Keratinocyte (primary cell): ENCODE data around the gene IGFBP5. TPM values are rescaled to one million over a fixed set of nuclear protein-coding genes. Genes with fewer than 3 reads are reported as not detected.

Source experiments
- DNase-seq: peaks from one replicate; pipeline ENCODE4 v3.0.0-alpha.2; 2011; ENCODE audit warnings: low read depth, missing footprints, low spot score
- FAIRE-seq: peaks from 2 replicates; lab custom pipeline; 2011; peaks lifted over from hg19 to GRCh38; lab: Jason Lieb, UNC
- H2AFZ ChIP-seq: 2 replicates; pipeline ENCODE4 v1.6.0; 2012; ENCODE audit warnings: low read length, control low read depth, inconsistent platforms; ENCODE audit not compliant: control insufficient read depth
- H3K27ac ChIP-seq: 2 replicates; pipeline ENCODE4 v1.5.1; 2011; ENCODE audit warnings: low read length; ENCODE audit not compliant: control insufficient read depth, insufficient read depth
- H3K27me3 ChIP-seq: 3 replicates; pipeline ENCODE4 v1.6.0; 2011; ENCODE audit warnings: low read length; ENCODE audit not compliant: control insufficient read depth, insufficient read depth; ENCODE audit errors: extremely low read depth
- H3K36me3 ChIP-seq, 2 experiments: 2 replicates in 1 of 2; 3 replicates in 1 of 2; pipeline ENCODE4 v1.5.1; 2011; ENCODE audit warnings: low read length in 2 of 2, mild to moderate bottlenecking in 1 of 2; ENCODE audit not compliant: control insufficient read depth in 2 of 2, insufficient read depth in 2 of 2; ENCODE audit errors: extremely low read depth in 1 of 2
- H3K4me1 ChIP-seq: 3 replicates; pipeline ENCODE4 v1.5.1; 2011; ENCODE audit warnings: low read length; ENCODE audit not compliant: control insufficient read depth, insufficient read depth; ENCODE audit errors: extremely low read depth
- H3K4me2 ChIP-seq: 3 replicates; pipeline ENCODE4 v1.6.0; 2011; ENCODE audit warnings: low read depth, low read length; ENCODE audit not compliant: control insufficient read depth, insufficient read depth; ENCODE audit errors: extremely low read depth
- H3K4me3 ChIP-seq, 3 experiments: fragments of 200-600 bp in 1 of 3; sonication (generic) in 1 of 3; 2 replicates in 2 of 3; 3 replicates in 1 of 3; pipeline ENCODE4 v1.5.1; 2011 to 2016; ENCODE audit warnings: low read length in 3 of 3, mild to moderate bottlenecking in 3 of 3, control low read depth in 2 of 3, inconsistent platforms in 1 of 3, low read depth in 1 of 3, mixed read lengths in 1 of 3, mixed run types in 1 of 3, moderate library complexity in 1 of 3; ENCODE audit not compliant: control insufficient read depth in 2 of 3, insufficient read depth in 2 of 3; ENCODE audit errors: extremely low read depth in 1 of 3
- H3K79me2 ChIP-seq: 2 replicates; pipeline ENCODE4 v1.6.0; 2012; ENCODE audit warnings: low read length; ENCODE audit not compliant: control insufficient read depth, insufficient read depth
- H3K9ac ChIP-seq: 3 replicates; pipeline ENCODE4 v1.6.0; 2011; ENCODE audit warnings: low read length; ENCODE audit not compliant: control insufficient read depth, insufficient read depth; ENCODE audit errors: extremely low read depth
- H3K9me1 ChIP-seq: 3 replicates; pipeline ENCODE4 v1.6.0; 2011; ENCODE audit warnings: low read length; ENCODE audit not compliant: control insufficient read depth, insufficient read depth; ENCODE audit errors: extremely low read depth
- H3K9me3 ChIP-seq: 2 replicates; pipeline ENCODE4 v1.5.1; 2012; ENCODE audit warnings: low read depth, low read length; ENCODE audit not compliant: control insufficient read depth
- H4K20me1 ChIP-seq: 3 replicates; pipeline ENCODE4 v1.6.0; 2011; ENCODE audit warnings: low read length; ENCODE audit not compliant: control insufficient read depth, insufficient read depth; ENCODE audit errors: extremely low read depth
- CTCF ChIP-seq, 3 experiments: IDR thresholded peaks in 1 of 3; conservative IDR thresholded peaks in 1 of 3; optimal IDR thresholded peaks in 1 of 3; 2 replicates in 2 of 3; 3 replicates in 1 of 3; pipeline versions ENCODE3 to v1.5.1; 2011; ENCODE audit warnings: low read length in 3 of 3, mild to moderate bottlenecking in 3 of 3, moderate library complexity in 2 of 3, control low read depth in 1 of 3, inconsistent platforms in 1 of 3; ENCODE audit not compliant: insufficient read depth in 2 of 3; ENCODE audit errors: extremely low read depth in 1 of 3
- EZH2 ChIP-seq: IDR thresholded peaks from one replicate; pipeline ENCODE4 v1.6.1; 2012; ENCODE audit warnings: inconsistent platforms, mild to moderate bottlenecking, low read length, moderate library complexity
- dilution Hi-C: fragments of 300-500 bp; cut with MboI; formaldehyde crosslinking; loops from one replicate; pipeline ENCODE4 v1.7.0; 2020; ENCODE audit warnings: low sequenced_read_pairs; ENCODE audit not compliant: extremely low pct_ligation_motif_present
- polyA plus RNA-seq, 5 experiments: library from polyadenylated mRNA; depleted of rRNA in 3 of 5; stranded (reverse) in 3 of 5; stranded (forward) in 1 of 5; unstranded in 1 of 5; fragments of >200 nt; gene quantifications; 1 replicate in 1 of 5; 2 replicates in 3 of 5; 3 replicates in 1 of 5; pipeline versions ENCODE4 v1.2.1 to v1.2.3, GENCODE V29; 2011 to 2012; ENCODE audit warnings: missing spikeins in 2 of 5, low read depth in 1 of 5, low replicate concordance in 1 of 5

The IGFBP5 gene
- polyA plus RNA-seq, 1 donor (not counting 4 experiments of a cell fraction or from before 2014, with no cell fraction given) = 1.1 TPM

DNA sequence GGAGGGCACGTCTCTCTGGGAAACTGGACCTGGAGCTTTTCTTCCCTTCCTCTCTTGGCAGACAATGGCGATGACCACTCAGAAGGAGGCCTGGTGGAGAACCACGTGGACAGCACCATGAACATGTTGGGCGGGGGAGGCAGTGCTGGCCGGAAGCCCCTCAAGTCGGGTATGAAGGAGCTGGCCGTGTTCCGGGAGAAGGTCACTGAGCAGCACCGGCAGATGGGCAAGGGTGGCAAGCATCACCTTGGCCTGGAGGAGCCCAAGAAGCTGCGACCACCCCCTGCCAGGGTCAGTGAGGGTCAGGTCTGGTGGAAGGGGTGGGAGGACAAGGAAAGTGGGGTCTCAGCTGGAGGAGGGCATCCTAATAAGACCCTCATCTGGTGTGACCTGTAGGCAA lies 34.9 kb downstream of the IGFBP5 start:
- H2AFZ ChIP-seq = no peak overlapping the region
- no peak for DNase-seq
- no peaks in the 10 kb centered on the region for H3K9me3 ChIP-seq
- H4K20me1 ChIP-seq = no peaks in the 10 kb centered on the region
- H3K4me2 ChIP-seq = no peak overlapping the region
- no peak overlapping the region for H3K9ac ChIP-seq
- no peak for FAIRE-seq
- H3K36me3 ChIP-seq = no peaks in the 10 kb centered on the region
- H3K79me2 ChIP-seq = no peaks in the 10 kb centered on the region
- no peak overlapping the region for H3K4me3 ChIP-seq
- TF ChIP-seq EZH2 = no peak
- no peak for TF ChIP-seq CTCF (optimal IDR thresholded peaks at IDR 0.05 in 1 of 3, IDR thresholded peaks at IDR 0.05 in 1 of 3, conservative IDR thresholded peaks at IDR 0.05 in 1 of 3; ENCODE audit: extremely low read depth in 1 of 3, insufficient read depth in 2 of 3, low read length in 3 of 3)
- dilution Hi-C loops = no loop called here
- H3K9me1 ChIP-seq = peaks cover 3% of the 10 kb centered on the region
- H3K27ac ChIP-seq = no peak overlapping the region
- peaks cover 3% of the 10 kb centered on the region for H3K27me3 ChIP-seq
- H3K4me1 ChIP-seq = peaks cover 29% of the 10 kb centered on the region

- DNase-seq = no peak
- no peak for TF ChIP-seq EZH2
- TF ChIP-seq CTCF (optimal IDR thresholded peaks at IDR 0.05 in 1 of 3, IDR thresholded peaks at IDR 0.05 in 1 of 3, conservative IDR thresholded peaks at IDR 0.05 in 1 of 3; ENCODE audit: extremely low read depth in 1 of 3, insufficient read depth in 2 of 3, low read length in 3 of 3) = no peak
- Histone ChIP-seq H3K9ac (peak overlapping the region; percentile 13), H3K9me1 (no peaks in the 10 kb centered on the region), H3K27me3 (peaks cover 3% of the 10 kb centered on the region), H3K9me3 (no peaks in the 10 kb centered on the region), H4K20me1 (no peaks in the 10 kb centered on the region), H3K4me1 (peaks cover 17% of the 10 kb centered on the region), H2AFZ (peak overlapping the region; percentile 83), H3K36me3 (no peaks in the 10 kb centered on the region), H3K4me3 (peak overlapping the region in 1 of 3 experiments; percentile 10), H3K4me2 (peak overlapping the region; percentile 33), H3K79me2 (no peaks in the 10 kb centered on the region), H3K27ac (peak overlapping the region; percentile 31)
- dilution Hi-C loops = loop anchor here (10.0 kb wide), 1 partner anchor 144 kb away; no protein-coding TSS in a partner anchor
- FAIRE-seq = peak; percentile 94
Measured at GRCh38 chr2:216659276-216659675, 36.1 kb downstream of the IGFBP5 start.
